ENCODE measurements around the gene KRI1.

- TF ChIP-seq SP1 (IDR thresholded peaks at IDR 0.05; ENCODE audit: low read depth, low read length) (no peak), E2F6 (IDR thresholded peaks at IDR 0.05) (no peak), CTCF (IDR thresholded peaks at IDR 0.05; ENCODE audit: control extremely low read depth in 1 of 3, insufficient read depth in 1 of 3, low read depth in 1 of 3, low read length in 3 of 3) (no peak), CREB1 (IDR thresholded peaks at IDR 0.05) (no peak)
These were observed 30.2 kb downstream of the KRI1 start for GRCh38 chr19:10535613-10536012.
